ENCODE data around the gene GTF2F1. TPM values are rescaled to one million over a fixed set of nuclear protein-coding genes. Genes with fewer than 3 reads are reported as not detected.
"Not testable (repeated sequence)": the region's sequence is repeated elsewhere in the genome, so short reads cannot be mapped to it uniquely, and the experiment has no call there.

Gene GTF2F1
- total RNA-seq, 2 experiments from 2014 or later = 50.4 to 59.6 TPM

DNA sequence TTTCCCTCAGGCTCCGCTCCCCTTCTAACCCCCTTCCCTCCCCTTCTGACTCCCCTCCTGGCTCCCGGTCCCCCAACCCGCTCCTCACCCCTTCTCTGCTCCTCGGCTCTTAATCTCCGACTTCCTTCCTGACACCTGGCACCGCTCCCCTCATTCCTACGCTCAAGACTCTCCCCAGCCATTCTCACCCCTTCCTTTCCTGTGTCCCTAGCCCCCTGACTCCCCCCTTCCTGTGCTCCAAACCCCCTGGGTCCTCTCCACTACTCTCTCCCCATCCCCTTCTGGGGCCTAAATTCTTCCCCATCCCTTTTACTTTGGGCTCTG lies 31.0 kb downstream of the GTF2F1 start:
- intact Hi-C loops (cut with micrococcal nuclease) = no loop called here
- H3K36me3 Mint-ChIP-seq (ENCODE audit: low read depth) = peaks cover 34% of the 10 kb centered on the region
- TF ChIP-seq, protein P1, sequence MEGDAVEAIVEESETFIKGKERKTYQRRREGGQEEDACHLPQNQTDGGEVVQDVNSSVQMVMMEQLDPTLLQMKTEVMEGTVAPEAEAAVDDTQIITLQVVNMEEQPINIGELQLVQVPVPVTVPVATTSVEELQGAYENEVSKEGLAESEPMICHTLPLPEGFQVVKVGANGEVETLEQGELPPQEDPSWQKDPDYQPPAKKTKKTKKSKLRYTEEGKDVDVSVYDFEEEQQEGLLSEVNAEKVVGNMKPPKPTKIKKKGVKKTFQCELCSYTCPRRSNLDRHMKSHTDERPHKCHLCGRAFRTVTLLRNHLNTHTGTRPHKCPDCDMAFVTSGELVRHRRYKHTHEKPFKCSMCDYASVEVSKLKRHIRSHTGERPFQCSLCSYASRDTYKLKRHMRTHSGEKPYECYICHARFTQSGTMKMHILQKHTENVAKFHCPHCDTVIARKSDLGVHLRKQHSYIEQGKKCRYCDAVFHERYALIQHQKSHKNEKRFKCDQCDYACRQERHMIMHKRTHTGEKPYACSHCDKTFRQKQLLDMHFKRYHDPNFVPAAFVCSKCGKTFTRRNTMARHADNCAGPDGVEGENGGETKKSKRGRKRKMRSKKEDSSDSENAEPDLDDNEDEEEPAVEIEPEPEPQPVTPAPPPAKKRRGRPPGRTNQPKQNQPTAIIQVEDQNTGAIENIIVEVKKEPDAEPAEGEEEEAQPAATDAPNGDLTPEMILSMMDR (IDR thresholded peaks at IDR 0.05) = no peak
- ATAC-seq (peak; percentile 2), DNase-seq (no peak)
- H3K4me3 Mint-ChIP-seq = peak overlapping the region; percentile 92
- ChIA-PET POLR2A (interaction anchor here (3.4 kb wide), 1 partner anchor 10 kb away, joined by 20 read pairs; the partner anchor contains the start of gene ALKBH7), CTCF (interaction anchor here (2.4 kb wide), 1 partner anchor 10 kb away, joined by 9 read pairs; the partner anchor contains the start of gene ALKBH7)
- H3K4me1 Mint-ChIP-seq (ENCODE audit: low read depth) = peaks cover 14% of the 10 kb centered on the region
- H3K27ac Mint-ChIP-seq = peak overlapping the region; percentile 97
- H3K9me3 Mint-ChIP-seq = no peaks in the 10 kb centered on the region
- no peaks in the 10 kb centered on the region for H3K27me3 Mint-ChIP-seq

DNA sequence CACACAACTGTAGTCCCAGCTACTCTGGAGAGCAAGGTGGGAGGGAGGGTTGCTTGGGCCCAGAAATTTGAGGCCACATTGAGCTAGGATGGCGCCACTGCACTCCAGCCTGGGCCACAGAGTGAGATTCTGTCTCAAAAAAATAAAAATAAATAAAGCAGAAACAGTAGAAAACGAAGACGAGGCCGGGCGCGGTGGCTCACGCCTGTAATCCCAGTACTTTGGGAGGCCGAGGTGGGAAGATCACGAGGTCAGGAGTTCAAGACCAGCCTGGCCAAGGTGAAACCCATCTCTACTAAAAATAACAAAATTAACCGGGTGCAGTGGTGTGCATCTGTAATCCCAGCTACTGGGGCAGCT lies 32.1 kb downstream of the GTF2F1 start:
- POLR2A ChIA-PET = interaction anchor here (0.8 to 3.4 kb wide), 3 partner anchors 9 to 33 kb away, joined by 3 to 20 read pairs (median 3); partner anchors contain the start of gene ALKBH7

DNA sequence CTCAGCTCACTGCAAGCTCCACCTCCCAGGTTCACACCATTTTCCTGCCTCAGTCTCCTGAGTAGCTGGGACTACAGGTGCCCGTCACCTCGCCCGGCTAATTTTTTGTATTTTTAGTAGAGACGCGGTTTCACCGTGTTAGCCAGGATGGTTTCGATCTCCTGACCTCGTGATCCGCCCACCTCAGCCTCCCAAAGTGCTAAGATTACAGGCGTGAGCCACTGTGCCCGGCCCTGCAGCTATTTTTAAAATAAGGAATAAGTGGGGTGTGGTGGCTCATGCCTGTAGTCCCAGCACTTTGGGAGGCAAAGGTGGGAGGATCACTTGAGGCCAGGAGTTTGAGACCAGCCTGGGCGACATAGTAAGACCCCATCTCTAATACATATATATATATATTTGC lies 32.5 kb downstream of the GTF2F1 start:
- DNase-seq; H3K27ac Mint-ChIP-seq; H3K4me3 Mint-ChIP-seq; intact Hi-C loops (cut with micrococcal nuclease); H3K27me3 Mint-ChIP-seq; H3K9me3 Mint-ChIP-seq; CTCF ChIA-PET; ATAC-seq: not testable (repeated sequence)
- peaks cover 23% of the 10 kb centered on the region for H3K36me3 Mint-ChIP-seq (ENCODE audit: low read depth)
- peaks cover 14% of the 10 kb centered on the region for H3K4me1 Mint-ChIP-seq (ENCODE audit: low read depth)
- POLR2A ChIA-PET = interaction anchor here (0.9 to 1.0 kb wide), 2 partner anchors 13 to 161 kb away, joined by 4 to 5 read pairs; partner anchors contain the start of gene ALKBH7

More for the DNA sequence above, 32.1 kb downstream of the GTF2F1 start:
- peaks cover 27% of the 10 kb centered on the region for H3K36me3 Mint-ChIP-seq (ENCODE audit: low read depth)
- CTCF ChIA-PET; DNase-seq; H3K9me3 Mint-ChIP-seq; intact Hi-C loops (cut with micrococcal nuclease); H3K27me3 Mint-ChIP-seq; ATAC-seq: not testable (repeated sequence)
- H3K27ac Mint-ChIP-seq = peak overlapping the region; percentile 97
- H3K4me1 Mint-ChIP-seq (ENCODE audit: low read depth) = peaks cover 14% of the 10 kb centered on the region
- peak overlapping the region; percentile 92 for H3K4me3 Mint-ChIP-seq

DNA sequence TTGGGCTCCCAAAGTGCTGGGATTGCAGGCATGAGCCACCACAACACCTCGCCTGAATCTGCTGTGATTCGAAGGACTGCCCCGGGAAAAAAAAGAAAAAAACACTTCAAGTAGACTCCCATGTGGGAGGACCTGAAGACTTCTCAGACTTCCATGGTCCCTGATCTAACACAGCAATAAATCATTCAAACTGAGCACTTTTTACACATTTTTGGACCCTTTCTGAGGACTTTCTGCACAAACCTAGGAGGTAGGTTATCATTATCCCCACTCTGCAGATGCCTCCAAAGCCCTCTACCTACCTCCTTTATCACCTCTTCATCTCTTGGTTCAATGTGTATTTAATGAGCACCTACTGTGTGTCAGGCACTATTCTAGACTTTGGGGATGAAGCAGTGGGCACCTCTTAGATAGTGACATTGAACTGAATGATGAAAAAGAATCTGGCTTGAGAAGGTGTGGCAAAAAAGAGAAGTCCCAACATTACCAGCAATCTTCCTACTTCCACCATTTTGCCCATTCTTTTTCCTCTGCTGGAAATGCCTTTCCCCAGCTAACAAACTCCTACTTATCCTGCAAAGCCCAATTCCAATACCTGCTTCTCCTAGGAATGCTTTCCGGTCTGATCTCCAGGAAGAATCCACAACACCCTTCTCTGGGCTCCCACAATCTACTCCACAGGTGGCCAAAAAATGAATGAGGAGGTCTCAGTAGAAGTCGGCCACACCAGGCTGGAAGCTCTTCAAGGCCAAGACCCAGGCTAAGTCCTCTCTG lies 33.2 kb downstream of the GTF2F1 start:
- TF ChIP-seq, protein P1 (IDR thresholded peaks at IDR 0.05) = no peak
- no peak for ATAC-seq
- Mint-ChIP-seq H3K27me3 (no peaks in the 10 kb centered on the region), H3K4me1 (ENCODE audit: low read depth) (peaks cover 14% of the 10 kb centered on the region), H3K36me3 (ENCODE audit: low read depth) (peaks cover 19% of the 10 kb centered on the region), H3K9me3 (no peaks in the 10 kb centered on the region), H3K4me3 (no peak overlapping the region), H3K27ac (no peak overlapping the region)
- CTCF ChIA-PET = no interaction called here
- intact Hi-C loops (cut with micrococcal nuclease) = no loop called here
- POLR2A ChIA-PET = interaction anchor here (0.9 to 1.0 kb wide), 2 partner anchors 13 to 160 kb away, joined by 4 to 5 read pairs; partner anchors contain the start of gene ALKBH7
- DNase-seq = no peak

DNA sequence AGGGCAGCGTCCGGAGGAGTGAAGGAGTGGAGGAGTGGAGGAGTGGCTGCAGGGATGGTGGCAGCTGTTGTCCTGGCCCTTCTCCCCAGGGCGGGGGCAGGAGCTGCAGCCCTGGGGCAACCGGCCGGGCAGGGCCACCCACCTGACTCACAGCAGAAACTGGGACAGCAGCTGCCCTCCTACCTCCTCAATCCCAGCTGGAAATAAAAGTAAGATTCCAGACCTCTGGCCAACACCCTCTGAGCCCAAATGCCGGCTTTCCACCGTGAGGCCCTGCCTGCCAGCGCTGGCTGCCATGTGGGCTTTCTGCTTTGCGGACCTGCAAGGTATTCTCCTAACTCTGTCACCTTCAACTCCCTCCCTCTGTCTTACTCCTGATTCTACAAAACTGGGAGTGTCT lies 35.0 kb downstream of the GTF2F1 start:
- H3K4me1 Mint-ChIP-seq (ENCODE audit: low read depth) = peaks cover 7% of the 10 kb centered on the region
- no peak overlapping the region for H3K4me3 Mint-ChIP-seq
- TF ChIP-seq, protein P1 (IDR thresholded peaks at IDR 0.05) = no peak
- intact Hi-C loops (cut with micrococcal nuclease) = no loop called here
- POLR2A ChIA-PET = interaction anchor here (1.0 to 1.5 kb wide), 2 partner anchors 14 to 139 kb away, joined by 3 to 4 read pairs; partner anchors contain the start of gene ALKBH7
- H3K27me3 Mint-ChIP-seq = no peaks in the 10 kb centered on the region
- peaks cover 9% of the 10 kb centered on the region for H3K36me3 Mint-ChIP-seq (ENCODE audit: low read depth)
- CTCF ChIA-PET = interaction anchor here (1.2 kb wide), 1 partner anchor 17 kb away, joined by 3 read pairs; the partner anchor contains the start of gene PSPN
- no peak for ATAC-seq
- H3K27ac Mint-ChIP-seq = no peak overlapping the region
- DNase-seq = no peak
- H3K9me3 Mint-ChIP-seq = no peaks in the 10 kb centered on the region

DNA sequence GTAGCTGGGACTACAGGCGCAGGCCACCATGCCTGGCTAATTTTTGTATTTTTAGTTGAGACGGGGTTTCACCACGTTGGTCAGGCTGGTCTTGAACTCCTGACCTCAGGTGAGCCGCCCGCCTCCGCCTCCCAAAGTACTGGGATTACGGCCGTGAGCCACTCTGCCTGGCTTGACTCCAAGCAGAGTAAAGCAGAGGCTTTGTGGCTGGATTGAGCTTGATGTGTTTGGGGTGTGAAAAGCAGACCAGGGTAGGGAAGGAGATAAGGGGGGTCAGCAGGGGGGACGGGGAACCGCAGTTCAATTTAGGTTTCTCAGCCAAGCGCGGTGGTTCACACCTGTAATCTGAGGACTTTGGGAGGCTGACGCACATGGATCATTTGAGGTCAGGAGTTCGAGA lies 35.8 kb downstream of the GTF2F1 start:
- Mint-ChIP-seq H3K27ac (no peak overlapping the region), H3K27me3 (no peaks in the 10 kb centered on the region), H3K9me3 (no peaks in the 10 kb centered on the region), H3K4me1 (ENCODE audit: low read depth) (peaks cover 2% of the 10 kb centered on the region), H3K36me3 (ENCODE audit: low read depth) (peaks cover 7% of the 10 kb centered on the region), H3K4me3 (no peak overlapping the region)
- DNase-seq (no peak), ATAC-seq (no peak)
- intact Hi-C loops (cut with micrococcal nuclease) = no loop called here
- ChIA-PET CTCF (interaction anchor here (0.6 to 1.2 kb wide), 2 partner anchors 18 to 163 kb away, joined by 3 to 4 read pairs; partner anchors contain the start of gene PSPN), POLR2A (interaction anchor here (0.6 to 1.5 kb wide), 3 partner anchors 15 to 140 kb away, joined by 3 to 4 read pairs (median 3); partner anchors contain the start of gene ALKBH7)
- TF ChIP-seq, protein P1 (IDR thresholded peaks at IDR 0.05) = no peak

DNA sequence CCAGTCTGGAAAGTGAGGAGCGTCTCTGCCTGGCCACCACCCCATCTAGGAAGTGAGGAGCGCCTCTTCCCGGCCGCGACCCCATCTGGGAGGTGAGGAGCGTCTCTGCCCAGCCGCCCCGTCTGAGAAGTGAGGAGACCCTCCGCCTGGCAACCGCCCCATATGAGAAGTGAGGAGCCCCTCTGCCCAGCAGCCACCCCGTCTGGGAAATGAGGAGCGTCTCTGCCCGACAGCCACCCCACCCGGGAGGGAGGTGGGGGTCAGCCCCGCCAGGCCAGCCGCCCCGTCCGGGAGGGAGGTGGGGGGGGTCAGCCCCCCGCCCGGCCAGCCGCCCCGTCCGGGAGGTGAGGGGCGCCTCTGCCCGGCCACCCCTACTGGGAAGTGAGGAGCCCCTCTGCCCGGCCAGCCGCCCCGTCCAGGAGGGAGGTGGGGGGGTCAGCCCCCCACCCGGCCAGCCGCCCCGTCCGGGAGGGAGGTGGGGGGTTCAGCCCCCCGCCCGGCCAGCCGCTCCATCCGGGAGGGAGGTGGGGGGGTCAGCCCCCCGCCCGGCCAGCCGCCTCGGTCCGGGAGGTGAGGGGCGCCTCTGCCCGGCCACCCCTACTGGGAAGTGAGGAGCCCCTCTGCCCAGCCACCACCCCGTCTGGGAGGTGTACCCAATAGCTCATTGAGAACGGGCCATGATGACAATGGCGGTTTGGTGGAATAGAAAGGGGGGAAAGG lies 37.5 kb downstream of the GTF2F1 start:
- H3K4me3 Mint-ChIP-seq; H3K27me3 Mint-ChIP-seq; H3K4me1 Mint-ChIP-seq (ENCODE audit: low read depth); ATAC-seq; H3K9me3 Mint-ChIP-seq; CTCF ChIA-PET; POLR2A ChIA-PET; H3K27ac Mint-ChIP-seq; intact Hi-C loops (cut with micrococcal nuclease); DNase-seq; H3K36me3 Mint-ChIP-seq (ENCODE audit: low read depth): not testable (repeated sequence)
